Stimulated activated CD4-positive, alpha-beta T cell treated with anti-CD3 and anti-CD28 coated beads, Interleukin-15, amount 100 ng/mL, for 1 hour (primary cell): ENCODE measurements around the gene PCNX2.

Experiments used
- DNase-seq, 2 donors: peaks; one replicate each; pipeline ENCODE4 v3.0.0-alpha.2; 2020; ENCODE audit warnings: low read depth in 1 of 2, low spot score in 1 of 2

Gene PCNX2

DNA sequence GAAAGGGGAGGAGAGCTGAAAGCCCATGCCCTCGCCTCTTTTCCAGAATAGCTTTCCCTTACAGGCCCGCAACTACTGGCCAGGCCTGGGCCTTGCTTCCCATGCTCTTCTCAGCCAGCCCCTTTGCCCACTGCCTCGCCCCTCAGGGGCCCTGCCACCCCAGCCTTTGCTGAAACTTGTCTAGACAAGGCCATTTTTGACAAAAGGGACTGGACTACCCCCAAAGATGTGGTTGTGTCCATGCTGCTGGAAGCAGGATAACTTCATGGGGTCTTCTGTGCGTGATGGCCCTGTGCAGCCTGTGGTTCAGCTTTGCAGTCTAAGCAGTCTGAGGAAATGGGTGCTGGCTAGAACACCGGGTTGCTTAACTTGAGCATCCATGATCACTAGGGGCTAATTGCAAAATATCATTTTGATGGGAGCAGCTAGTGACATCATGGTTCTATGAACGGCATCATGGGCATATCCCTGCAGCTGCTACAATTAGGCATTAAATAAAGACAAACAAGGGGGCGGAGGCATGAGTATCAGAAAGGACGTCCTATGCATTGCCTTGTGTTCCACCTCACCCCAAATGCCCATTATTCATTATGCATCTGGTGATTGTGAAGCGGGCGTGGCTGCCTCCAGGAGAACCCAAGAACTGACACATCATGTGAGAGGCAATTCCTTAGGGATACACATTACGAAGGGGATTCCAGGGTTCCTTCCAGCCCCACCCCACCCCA lies 308.3 kb downstream of the PCNX2 start:
- no peak for DNase-seq

DNA sequence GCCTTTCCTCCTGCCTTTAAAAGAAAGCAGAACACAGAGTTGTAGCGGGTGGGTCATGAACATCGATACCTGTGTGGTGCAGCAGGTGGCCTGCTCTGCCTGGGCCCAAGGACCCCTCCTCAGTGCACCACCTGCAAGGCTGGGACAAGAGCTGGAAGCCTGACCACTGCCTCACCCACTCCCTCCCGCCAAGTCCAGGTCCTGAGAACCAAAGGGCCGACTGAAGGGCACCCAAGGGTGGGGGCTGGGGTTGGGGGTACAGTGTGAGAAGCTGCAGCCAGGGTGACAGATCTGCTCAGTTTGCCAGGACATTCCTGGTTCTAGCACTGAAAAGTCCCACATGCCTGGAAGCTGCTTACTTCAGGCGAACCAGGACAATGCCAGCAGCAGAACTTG lies 309.0 kb downstream of the PCNX2 start:
- no peak for DNase-seq

DNA sequence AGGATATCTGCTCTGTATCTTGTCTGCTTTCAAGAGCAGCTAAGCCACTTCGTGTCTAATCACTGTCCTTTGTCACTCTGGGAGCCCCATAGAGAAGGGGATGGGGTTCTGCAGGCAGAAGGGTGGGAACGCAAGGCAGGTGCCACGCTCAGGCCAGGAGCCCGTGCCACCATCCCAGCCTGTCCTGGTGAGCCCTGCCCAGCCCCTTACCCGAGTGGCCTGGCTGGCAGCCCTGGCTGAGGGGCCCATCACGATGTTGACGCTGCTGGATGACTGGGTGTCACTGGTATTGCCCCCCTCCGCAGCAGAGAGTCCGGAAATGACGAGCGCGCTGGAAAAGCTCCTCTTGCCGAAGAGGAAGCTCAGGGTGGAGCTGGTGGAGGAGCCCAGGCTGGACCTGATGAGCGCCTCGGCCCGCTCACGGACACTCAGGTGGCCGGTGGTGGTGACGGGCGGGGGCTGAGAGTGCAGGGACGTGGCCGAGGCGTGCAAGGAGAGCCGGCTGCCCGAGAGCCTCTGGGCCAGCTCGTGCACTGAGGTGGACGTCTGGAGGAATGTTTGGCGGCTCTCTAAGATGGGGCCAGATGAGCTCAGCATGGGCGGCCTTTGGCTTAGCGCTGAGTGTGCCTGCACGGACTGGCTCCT lies 309.5 kb downstream of the PCNX2 start:
- no peak for DNase-seq

- no peak for DNase-seq
Measured at GRCh38 chr1:232984577-232985425, 310.7 kb downstream of the PCNX2 start.

- DNase-seq: no peak
Measured at GRCh38 chr1:232983817-232984567, 311.5 kb downstream of the PCNX2 start.

GRCh38 chr1:232983375-232983774 lies 312.1 kb downstream of the PCNX2 start:
- no peak for DNase-seq

DNA sequence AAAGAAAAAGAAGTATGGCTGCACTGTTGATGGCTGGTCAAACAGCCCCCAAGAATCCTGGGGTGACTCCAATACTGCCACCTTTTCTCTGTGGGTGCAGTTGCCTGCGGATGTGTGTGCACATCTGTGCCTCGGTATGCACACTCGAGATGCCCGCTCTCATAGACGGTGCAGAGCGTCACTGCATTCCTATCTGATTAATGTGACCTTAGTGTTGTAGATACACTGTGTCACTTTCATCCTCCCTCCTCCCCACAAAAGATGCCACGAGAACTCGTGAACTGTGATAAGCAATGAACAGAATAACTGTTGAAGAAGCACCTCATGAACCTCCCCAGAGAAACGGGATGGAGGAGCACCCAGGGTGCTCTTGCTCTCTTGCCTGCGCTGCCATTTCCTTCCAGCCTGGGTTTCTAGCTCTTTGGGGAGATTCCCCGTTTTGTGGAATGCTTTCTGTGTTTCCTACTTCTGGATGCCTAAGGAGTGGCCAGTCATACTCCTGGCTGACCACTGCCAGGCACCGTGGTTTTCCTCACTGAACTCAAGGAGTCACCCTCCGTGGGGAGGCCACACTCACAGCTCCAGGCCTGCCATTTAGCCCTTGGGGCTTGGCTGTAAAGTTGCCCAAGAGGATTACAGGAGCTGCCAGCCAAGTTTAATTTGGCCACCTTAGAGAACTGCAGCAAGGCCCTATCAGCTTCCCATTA lies 313.1 kb downstream of the PCNX2 start:
- DNase-seq: no peak

DNA sequence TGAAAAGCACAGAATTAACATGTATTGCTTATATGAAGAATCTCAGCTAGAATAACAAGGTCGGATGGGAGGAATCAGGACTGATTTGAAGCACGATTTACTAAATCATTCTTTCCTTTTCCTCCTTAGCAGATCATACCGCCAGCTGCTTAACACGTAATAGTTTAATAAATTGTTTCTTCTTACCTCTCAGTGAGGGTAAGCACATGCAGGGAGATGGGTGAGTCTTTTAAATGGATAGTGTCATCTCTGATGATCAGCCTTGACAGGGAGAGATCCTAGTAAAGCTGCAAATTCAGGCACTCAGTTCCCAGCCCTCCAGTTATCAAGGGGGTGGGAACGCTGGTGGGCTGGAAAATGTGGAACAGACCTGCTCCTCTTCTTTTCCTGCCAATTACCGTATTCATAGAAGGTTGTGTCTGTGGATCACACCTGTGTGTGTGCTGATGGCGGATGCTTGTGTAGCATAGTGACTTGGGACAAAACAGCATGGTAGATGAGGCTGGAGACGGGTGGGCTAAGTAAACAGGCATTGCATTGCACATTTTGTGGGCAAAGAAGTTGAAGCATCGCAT lies 314.5 kb downstream of the PCNX2 start:
- DNase-seq: no peak

DNA sequence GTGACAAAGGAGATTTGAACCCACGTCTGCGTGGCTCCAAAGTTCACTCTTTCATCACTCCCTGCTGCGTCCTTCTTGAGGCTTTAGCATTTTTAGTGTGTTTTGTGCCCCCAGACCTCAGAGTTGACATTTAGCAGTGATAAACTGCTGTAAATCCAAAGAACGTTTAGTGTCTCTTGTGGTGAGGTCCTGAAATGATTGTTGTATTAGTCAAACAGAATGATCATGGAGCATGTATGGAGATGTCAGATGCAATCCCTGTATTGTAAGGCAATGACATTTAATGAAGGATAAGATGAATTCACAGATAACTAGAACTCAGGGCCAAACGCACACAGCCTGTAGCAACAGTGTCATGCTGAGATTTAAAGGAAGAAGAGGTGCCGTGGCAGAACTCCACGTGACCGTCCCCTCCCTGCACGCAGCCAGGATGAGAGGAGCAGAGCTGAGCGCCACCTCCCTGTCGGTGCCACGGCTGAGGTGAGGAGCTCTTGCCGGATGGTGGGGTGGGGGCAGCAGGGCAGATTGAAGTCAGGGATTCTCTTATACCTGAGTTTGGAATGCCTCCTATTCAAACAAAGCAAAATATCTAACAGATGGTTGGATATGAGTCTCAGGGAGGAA lies 315.1 kb downstream of the PCNX2 start:
- DNase-seq: no peak

DNA sequence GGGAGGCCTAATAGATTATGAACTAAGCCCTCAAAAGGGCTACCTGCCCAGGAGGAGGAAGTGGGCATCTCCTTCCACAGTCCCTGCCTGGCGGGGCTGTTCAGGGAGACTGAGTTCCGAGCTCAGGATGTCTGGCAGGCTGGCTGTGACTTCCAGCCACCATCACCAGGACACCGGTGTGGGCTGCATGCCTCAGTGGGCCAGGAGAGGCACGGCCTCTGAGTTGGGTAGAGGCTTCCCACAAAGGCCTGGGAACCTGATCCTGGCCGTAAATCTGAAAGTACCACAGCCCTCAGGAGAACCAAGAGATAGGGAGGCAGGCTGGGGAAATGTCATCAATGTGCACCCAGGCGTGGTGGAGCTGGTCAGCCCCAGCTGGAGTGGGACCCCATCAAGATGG lies 316.0 kb downstream of the PCNX2 start:
- no peak for DNase-seq

- no peak for DNase-seq
Measured at GRCh38 chr1:232978815-232979214, 316.7 kb downstream of the PCNX2 start.

GRCh38 chr1:232978091-232978634 lies 317.4 kb downstream of the PCNX2 start:
- DNase-seq: no peak

DNA sequence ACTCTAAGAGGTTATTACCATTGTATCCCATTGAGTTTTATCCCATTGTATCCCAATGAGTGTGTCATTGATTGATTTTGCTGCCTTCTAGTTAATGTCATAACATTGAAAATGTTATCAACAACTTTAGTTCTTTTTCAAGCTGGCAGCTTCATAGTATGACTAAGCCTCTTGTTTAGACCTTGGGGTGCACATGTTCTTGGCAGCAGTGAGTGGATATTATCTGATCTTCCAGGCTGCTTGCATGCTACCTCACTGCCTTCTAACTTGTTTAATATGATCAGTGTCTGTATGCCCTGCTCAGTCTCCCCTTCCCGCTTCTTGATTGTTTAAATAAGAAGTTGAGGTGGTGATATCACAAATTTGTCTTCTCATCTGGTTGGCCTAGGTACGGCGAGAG lies 320.6 kb downstream of the PCNX2 start:
- no peak for DNase-seq

DNA sequence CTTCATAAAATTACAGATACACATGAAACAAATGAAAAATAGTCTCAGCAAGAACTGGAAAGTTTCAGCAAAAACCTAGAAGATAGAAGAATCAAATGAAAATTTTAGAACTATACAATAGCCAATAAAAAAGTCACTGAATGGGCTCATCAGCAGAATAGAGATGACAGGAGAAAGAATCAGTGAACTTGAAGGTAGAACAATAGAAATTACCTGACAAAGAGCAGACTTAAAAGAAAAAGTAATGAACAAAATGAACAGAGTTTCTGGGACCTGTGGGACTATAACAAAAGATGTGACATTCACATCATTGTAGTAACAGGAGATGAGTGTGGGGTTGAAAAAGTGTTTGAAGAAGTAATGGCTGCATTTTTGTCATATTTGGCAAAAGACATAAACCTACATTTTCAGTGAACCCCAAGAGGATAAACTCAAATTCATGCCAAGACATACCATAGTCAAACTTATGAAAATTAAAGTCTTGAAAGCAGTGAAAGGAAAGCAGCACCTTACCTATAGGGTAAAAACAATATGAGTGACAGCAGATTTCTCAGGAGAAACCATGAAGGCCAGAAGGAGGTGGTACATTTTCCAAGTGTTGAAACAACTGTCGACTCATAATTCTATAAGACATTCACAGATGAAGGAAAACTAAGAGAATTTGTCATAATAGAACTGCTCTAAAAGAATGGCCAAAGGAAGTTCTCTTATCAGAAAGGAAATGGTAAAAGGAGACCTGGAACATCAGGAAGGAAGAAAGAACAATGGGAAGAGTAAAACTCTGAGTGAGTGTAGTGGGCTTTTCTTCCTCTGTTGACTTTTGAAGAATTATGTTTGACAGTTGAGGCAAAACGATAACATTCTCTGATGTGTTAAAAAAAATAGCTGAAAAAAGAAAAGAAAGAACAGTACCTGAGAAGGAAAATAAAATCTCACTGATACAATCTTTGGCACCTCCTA lies 321.6 kb downstream of the PCNX2 start:
- no peak for DNase-seq

- DNase-seq: no peak
Measured at GRCh38 chr1:232970508-232970907, 325.0 kb downstream of the PCNX2 start.

- no peak for DNase-seq
Measured at GRCh38 chr1:232969799-232970198, 325.7 kb downstream of the PCNX2 start.

DNA sequence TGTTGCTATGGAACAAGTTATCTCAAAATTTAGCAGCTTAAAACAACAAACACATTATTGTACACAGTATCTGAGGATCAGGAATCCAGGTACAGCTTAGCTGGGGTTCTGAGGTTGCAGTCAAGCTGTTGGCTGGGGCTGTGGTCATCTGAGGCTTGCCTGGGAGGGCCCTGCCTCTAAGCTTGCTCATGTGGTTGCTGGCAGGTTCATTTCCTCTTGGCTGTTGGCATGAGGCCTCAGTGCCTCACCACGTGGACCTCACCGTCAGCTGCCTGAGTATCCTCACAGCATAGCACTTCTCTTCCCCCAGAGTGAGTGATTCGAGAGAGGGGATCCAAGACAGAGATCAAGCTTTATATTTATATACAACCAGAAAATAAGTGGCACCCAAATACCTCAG lies 326.6 kb downstream of the PCNX2 start:
- no peak for DNase-seq

- no peak for DNase-seq
Measured at GRCh38 chr1:232968391-232968790, 327.1 kb downstream of the PCNX2 start.

DNA sequence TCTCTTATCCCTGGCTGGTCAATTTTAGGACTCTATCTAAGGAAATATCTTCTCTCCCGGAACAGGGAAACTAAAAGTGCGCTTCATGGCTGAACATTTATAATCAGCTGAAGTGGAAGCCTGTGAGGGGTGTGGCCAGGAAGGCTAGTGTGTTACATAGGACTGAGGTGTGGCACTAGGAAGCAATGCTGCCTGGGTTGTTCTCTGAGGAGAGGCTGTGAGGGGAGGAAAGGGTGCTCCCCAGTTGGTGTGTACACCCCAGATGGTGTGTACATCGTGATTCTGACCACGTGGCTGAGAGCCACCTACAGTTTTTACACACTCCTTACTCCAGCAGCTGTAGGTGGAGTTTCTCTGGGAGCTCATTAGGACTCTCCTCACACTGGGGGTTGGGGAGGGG lies 328.9 kb downstream of the PCNX2 start:
- no peak for DNase-seq
